ENCODE results near the gene DOK3. TPM values are rescaled to one million over a fixed set of nuclear protein-coding genes. Genes with fewer than 3 reads are reported as not detected.

DOK3 gene
- total and polyA plus RNA-seq, 2 of the 13 experiments (the other 11 are each of a cell fraction or from before 2014, with no cell fraction given), result 1.4 to 1.5 TPM

DNA sequence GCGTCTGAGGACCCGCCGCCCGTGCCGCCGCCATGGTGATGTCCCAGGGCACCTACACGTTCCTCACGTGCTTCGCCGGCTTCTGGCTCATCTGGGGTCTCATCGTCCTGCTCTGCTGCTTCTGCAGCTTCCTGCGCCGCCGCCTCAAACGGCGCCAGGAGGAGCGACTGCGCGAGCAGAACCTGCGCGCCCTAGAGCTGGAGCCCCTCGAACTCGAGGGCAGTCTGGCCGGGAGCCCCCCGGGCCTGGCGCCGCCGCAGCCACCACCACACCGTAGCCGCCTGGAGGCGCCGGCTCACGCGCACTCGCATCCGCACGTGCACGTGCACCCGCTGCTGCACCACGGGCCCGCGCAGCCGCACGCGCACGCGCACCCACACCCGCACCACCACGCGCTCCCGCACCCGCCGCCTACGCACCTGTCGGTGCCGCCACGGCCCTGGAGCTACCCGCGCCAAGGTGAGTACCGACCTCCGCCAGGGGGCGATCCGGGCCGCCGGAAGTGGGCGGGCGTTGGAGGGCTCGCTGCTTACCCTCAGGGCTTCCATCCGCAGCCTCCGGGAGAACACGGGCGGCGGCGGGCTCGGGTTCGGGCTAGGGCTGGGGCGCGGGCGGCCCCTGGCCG lies 54.5 kb downstream of the DOK3 start (continued):
- TF ChIP-seq AFF4 (CRISPR knock-in tag; IDR thresholded peaks at IDR 0.05) (no peak), NR2F2 (IDR thresholded peaks at IDR 0.05; ENCODE audit: borderline replicate concordance, low read depth) (no peak), MIXL1 (CRISPR knock-in tag; IDR thresholded peaks at IDR 0.05) (0 out of 2 replicates have a peak, but pooled peaks have one; percentile 30), ZC3H4 (CRISPR knock-in tag; IDR thresholded peaks at IDR 0.05; ENCODE audit: borderline replicate concordance) (no peak), FOXP1 (IDR thresholded peaks at IDR 0.05) (no peak), FOXP1 (CRISPR knock-in tag; IDR thresholded peaks at IDR 0.05) (no peak), RXRB (CRISPR knock-in tag; IDR thresholded peaks at IDR 0.05; ENCODE audit: borderline replicate concordance) (0 out of 2 replicates have a peak, but pooled peaks have one; percentile 37), ZNF350 (CRISPR knock-in tag; IDR thresholded peaks at IDR 0.05; ENCODE audit: borderline replicate concordance, low read depth) (peak; percentile 37; the same call in 1 of the 2 replicates), NKX3-1 (CRISPR knock-in tag; IDR thresholded peaks at IDR 0.05) (peak; percentile 26; the same call in 1 of the 2 replicates), ATF3 (CRISPR knock-in tag; IDR thresholded peaks at IDR 0.05) (no peak), ZNF121 (CRISPR knock-in tag; IDR thresholded peaks at IDR 0.05) (peak; percentile 53; the same call in 1 of the 2 replicates), THAP7 (CRISPR knock-in tag; IDR thresholded peaks at IDR 0.05) (0 out of 2 replicates have a peak, but pooled peaks have one; percentile 24), ZNF3 (CRISPR knock-in tag; IDR thresholded peaks at IDR 0.05) (no peak), CENPX (CRISPR knock-in tag; IDR thresholded peaks at IDR 0.05) (no peak), ZNF709 (CRISPR knock-in tag; IDR thresholded peaks at IDR 0.05) (peak; percentile 96), KLF12 (CRISPR knock-in tag; IDR thresholded peaks at IDR 0.05; ENCODE audit: borderline replicate concordance) (no peak), ZSCAN30 (CRISPR knock-in tag; IDR thresholded peaks at IDR 0.05) (peak; percentile 63; the same call in 1 of the 2 replicates), GLI4 (CRISPR knock-in tag; IDR thresholded peaks at IDR 0.05; ENCODE audit: borderline replicate concordance) (peak; percentile 73; the same call in 1 of the 2 replicates), SP140L (CRISPR knock-in tag; IDR thresholded peaks at IDR 0.05; ENCODE audit: borderline replicate concordance) (no peak), NR1H2 (CRISPR knock-in tag; IDR thresholded peaks at IDR 0.05; ENCODE audit: borderline replicate concordance, low read depth) (no peak)
- TF ChIP-seq, protein P1, sequence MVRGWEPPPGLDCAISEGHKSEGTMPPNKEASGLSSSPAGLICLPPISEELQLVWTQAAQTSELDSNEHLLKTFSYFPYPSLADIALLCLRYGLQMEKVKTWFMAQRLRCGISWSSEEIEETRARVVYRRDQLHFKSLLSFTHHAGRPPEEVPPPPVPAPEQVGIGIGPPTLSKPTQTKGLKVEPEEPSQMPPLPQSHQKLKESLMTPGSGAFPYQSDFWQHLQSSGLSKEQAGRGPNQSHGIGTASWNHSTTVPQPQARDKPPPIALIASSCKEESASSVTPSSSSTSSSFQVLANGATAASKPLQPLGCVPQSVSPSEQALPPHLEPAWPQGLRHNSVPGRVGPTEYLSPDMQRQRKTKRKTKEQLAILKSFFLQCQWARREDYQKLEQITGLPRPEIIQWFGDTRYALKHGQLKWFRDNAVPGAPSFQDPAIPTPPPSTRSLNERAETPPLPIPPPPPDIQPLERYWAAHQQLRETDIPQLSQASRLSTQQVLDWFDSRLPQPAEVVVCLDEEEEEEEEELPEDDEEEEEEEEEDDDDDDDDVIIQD (CRISPR knock-in tag; IDR thresholded peaks at IDR 0.05; ENCODE audit: low read depth), result no peak
- TF ChIP-seq, protein P2, sequence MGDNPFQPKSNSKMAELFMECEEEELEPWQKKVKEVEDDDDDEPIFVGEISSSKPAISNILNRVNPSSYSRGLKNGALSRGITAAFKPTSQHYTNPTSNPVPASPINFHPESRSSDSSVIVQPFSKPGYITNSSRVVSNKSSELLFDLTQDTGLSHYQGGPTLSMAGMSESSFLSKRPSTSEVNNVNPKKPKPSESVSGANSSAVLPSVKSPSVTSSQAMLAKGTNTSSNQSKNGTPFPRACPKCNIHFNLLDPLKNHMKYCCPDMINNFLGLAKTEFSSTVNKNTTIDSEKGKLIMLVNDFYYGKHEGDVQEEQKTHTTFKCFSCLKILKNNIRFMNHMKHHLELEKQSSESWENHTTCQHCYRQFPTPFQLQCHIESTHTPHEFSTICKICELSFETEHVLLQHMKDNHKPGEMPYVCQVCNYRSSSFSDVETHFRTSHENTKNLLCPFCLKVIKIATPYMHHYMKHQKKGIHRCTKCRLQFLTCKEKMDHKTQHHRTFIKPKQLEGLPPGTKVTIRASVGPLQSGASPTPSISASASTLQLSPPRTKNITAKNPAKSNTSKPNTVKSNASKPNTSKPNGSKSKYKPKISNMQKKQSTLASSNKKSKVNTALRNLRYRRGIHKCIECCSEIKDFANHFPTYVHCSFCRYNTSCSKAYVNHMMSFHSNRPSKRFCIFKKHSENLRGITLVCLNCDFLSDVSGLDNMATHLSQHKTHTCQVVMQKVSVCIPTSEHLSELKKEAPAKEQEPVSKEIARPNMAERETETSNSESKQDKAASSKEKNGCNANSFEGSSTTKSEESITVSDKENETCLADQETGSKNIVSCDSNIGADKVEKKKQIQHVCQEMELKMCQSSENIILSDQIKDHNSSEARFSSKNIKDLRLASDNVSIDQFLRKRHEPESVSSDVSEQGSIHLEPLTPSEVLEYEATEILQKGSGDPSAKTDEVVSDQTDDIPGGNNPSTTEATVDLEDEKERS (CRISPR knock-in tag; IDR thresholded peaks at IDR 0.05), result 0 out of 2 replicates have a peak, but pooled peaks have one; percentile 17
